NOMO-1 treated with dmso at 0.1 percent for 144 hours (cell line): Measurements from ENCODE around the gene DIP2B.
"Not testable (repeated sequence)": the region's sequence is repeated elsewhere in the genome, so short reads cannot be mapped to it uniquely, and the experiment has no call there.

ENCODE experiments used
- DNase-seq: peaks from one replicate; lab custom pipeline; 2025; ENCODE audit not compliant: unreplicated experiment; lab: John Stamatoyannopoulos, UW

The DIP2B gene

GRCh38 chr12:50672158-50672557, 167.4 kb downstream of the DIP2B start:
- DNase-seq: no peak

DNA sequence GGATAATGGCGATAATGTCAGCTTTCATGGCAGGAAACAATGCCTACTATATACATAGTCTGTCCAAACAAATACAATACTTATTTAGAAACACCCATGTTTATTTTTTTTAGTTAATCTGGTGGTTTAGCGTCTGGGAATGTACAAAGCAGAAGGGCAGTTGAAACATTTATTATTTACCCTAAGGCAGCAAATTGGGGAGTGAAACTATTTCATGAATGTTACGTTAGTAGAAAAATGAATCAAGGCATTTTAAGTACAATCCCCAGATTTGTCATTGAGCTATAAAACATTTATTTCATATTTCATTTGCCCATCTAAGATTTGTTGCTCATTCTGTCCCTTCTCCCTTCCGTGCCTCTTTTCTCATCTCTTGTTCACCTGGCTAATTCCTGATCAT, 172.0 kb downstream of the DIP2B start:
- no peak for DNase-seq

DNA sequence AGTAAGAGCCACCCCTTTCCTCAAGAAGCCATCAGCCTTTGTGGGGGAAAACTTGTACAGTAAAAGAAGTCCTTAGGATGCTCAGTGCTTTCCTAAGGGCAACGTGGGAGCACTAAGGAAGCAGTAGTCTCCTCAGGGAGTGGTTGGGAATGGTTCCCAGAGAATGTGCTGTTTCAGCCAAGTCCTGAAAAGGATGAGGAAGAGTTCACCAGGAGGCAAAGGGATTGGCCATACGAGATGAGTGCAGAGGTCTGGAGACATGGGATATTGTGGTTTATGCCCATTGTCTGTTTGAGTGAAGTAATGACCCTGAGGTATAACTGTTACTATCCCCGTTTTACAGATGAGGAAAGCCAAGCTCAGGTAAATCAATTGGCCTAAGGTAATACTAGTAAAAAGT, 173.1 kb downstream of the DIP2B start:
- DNase-seq: no peak

- DNase-seq: no peak
These were observed 174.0 kb downstream of the DIP2B start for GRCh38 chr12:50678650-50679365.

- DNase-seq: no peak
These were observed 174.8 kb downstream of the DIP2B start for GRCh38 chr12:50679612-50680011.

GRCh38 chr12:50681064-50681463, 176.3 kb downstream of the DIP2B start:
- not testable (repeated sequence) for DNase-seq

GRCh38 chr12:50685641-50686040, 180.9 kb downstream of the DIP2B start:
- no peak for DNase-seq

DNA sequence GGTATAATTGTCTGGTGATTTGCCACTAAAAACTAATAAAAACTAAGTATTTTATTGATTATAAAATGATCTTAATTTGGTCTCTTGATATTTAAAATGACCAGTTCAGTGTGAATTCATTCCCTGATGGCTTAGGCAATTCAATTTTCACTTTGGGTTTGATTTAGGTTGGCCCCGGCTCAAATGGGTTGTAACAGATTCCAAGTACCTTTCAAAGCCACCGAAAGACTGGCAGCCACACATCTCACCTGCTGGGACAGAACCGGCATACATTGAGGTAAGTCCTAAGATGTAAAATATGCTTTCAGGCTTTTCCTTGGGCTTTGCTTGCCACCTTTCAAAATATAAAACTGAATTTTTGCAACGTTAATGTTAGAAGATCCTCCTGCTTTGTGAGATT, 181.6 kb downstream of the DIP2B start:
- no peak for DNase-seq

GRCh38 chr12:50686976-50687375, 182.2 kb downstream of the DIP2B start:
- DNase-seq: no peak

DNA sequence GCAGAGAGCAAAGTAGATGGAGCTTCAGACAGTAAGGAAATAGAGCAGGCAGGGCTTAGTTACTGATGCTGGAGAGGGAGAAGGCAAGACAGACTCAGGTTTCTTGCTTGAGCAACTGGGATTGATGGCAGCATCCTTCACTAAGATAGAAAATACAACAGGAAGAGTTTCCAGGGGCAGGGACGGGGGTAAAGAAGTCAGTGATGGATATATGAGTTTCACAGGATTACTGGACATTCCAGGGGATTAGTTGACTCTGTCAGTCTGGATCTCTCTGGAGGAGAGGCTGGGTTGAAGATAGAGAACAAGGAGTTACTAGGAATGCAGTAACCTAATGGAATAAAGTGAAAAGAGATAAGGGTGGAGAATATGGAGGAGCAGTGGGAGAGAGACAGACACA, 184.7 kb downstream of the DIP2B start:
- DNase-seq: no peak

DNA sequence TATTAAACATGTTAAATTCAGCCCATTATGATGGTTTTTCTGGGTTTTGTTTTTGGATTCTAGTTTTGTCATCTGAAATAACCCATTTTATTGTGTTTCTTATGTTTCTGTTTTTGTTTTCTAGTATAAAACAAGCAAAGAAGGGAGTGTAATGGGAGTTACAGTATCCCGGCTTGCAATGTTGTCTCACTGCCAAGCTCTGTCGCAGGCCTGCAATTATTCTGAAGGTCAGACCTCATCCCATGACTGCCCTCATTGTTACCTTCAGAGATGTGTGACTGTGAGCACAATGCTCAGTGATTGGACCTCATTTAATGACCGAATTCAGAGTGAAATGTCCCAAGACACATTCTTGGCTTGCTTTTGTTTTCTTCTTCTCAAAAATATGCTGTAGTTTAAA, 186.1 kb downstream of the DIP2B start:
- DNase-seq: no peak

GRCh38 chr12:50695961-50696360, 191.2 kb downstream of the DIP2B start:
- peak; percentile 15 for DNase-seq

DNA sequence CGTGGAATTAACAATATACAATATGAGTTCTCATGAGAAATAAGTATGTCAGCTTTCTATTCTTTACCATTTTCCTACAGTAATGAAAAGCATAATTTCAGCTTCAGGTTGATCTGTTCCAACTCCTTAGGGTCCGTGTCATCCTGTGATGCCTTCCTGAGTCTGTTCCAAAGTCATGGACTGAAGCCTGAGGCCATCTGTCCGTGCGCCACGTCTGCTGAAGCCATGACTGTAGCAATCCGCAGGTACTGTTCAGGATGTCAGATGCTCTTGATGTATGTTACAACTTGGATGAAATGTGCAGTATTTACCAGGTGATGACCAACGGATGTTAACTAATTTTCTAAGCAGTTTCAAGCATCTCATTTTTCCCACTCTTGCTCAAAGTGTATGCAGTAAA, 192.1 kb downstream of the DIP2B start:
- no peak for DNase-seq

DNA sequence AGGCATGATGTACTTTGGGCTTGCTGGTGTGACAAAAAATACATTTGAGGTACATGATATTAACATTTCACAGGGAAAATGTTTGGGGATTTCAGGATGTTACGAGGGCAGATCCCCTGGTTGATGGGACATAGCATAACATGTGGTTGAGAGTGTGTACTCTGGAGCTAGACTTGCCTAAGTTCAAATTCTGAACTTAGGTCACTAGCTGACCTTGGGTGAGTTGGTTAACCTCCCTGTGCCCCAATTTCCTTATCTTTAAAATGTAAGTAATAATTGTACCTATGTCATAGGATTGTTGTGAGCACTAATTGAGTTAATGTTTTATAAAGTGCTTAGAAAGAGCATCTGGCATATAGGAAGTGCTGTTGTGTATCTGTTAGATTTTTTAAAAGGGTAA, 194.4 kb downstream of the DIP2B start:
- DNase-seq: no peak

- no peak for DNase-seq
These were observed 195.2 kb downstream of the DIP2B start for GRCh38 chr12:50699940-50700339.

GRCh38 chr12:50706606-50707005, 201.8 kb downstream of the DIP2B start:
- no peak for DNase-seq

DNA sequence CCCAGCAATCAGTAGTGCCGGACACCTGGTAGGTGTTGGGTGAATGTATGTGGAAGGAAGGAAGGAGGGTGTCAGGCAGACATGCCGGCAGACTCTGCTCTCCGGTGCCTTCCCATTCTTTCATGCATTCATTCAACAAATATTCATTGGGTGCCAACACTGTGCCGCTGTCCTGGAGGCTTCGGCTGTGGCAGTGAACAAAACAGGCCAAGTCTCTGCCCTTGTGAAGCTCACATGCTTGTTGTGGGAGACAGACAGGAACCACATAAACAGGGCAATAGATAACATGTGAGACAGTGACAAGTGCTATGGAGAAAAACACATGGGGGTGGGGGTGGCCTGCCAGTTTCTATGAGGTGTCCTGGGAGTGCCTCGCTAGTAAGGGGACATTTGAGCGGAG, 202.6 kb downstream of the DIP2B start:
- DNase-seq: no peak

DNA sequence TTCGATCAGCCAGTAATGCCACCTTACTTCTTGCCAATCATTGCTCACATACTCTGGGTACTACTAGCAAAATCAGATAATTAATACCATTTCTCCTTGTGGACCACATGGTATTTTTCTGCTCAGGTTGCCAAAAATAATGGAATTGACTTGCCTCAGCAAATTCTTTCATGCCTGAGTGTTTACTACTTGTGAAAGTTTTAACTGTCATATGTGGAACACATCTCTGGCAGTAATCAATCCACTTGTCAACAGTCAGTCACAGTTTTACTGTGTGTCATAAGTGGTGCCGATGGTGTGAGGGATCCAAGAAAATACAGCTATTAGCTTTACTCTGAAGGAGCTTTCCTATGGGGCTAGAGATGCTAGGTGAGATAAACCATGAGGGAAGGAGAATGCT, 203.8 kb downstream of the DIP2B start:
- DNase-seq: no peak

DNA sequence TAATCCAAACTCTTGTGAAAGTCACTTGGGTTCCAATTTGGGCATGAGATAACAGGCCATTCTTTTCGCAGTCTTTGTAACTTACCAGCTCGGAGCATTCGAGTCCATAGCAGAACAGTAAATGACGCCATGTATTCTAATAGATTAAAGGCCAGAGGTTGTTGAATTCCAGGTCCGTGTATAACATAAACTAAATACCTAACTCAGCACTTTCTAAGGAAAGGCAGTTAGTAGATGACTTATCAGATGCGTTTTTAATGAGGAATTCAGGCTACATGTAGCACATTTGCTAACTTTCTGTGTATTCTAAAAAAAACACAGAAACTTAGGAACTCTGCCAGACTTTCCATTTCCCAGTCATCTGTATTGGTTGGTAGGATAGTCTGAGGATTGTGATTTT, 206.3 kb downstream of the DIP2B start:
- DNase-seq: no peak

GRCh38 chr12:50715174-50715573, 210.4 kb downstream of the DIP2B start:
- DNase-seq: no peak

GRCh38 chr12:50718760-50719159, 214.0 kb downstream of the DIP2B start:
- DNase-seq: no peak

DNA sequence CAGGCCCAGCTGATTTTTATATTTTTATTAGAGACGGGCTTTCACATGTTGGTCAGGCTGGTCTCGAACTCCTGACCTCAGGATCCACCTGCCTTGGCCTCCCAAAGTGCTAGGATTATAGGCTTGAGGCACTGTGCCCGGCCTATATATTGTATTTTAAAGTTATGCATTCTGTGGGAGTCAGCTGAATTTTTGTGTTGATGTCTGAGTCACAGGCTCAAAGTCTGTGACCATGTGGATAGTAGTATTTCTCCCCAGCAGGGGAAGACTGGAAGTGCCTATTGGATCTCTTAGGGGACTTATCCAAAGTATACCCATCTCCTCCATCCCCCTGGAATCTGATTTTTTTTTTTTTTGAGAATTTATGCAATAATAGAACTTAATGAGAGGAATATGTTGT, 215.3 kb downstream of the DIP2B start:
- DNase-seq: no peak

DNA sequence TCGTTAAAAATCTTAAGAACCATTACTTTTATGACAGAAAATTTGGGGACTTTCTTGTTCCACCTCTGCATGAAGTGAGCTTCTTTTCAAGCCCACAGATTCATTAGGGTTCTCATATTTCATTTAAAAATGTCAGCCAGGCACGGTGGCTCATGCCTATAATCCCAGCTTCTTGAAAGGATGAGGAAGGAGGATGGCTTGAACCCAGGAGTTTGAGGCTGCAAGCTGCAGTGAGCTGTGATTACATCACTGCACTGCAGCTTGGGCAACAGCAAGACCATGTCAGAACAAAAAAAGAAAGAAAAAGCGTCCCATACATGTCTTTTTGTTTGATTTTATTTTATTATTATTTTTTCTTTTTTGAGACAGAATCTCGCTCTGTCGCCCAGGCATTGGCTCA, 215.7 kb downstream of the DIP2B start:
- no peak for DNase-seq
